Measurements from ENCODE around the gene APOC3.

Gene APOC3

DNA sequence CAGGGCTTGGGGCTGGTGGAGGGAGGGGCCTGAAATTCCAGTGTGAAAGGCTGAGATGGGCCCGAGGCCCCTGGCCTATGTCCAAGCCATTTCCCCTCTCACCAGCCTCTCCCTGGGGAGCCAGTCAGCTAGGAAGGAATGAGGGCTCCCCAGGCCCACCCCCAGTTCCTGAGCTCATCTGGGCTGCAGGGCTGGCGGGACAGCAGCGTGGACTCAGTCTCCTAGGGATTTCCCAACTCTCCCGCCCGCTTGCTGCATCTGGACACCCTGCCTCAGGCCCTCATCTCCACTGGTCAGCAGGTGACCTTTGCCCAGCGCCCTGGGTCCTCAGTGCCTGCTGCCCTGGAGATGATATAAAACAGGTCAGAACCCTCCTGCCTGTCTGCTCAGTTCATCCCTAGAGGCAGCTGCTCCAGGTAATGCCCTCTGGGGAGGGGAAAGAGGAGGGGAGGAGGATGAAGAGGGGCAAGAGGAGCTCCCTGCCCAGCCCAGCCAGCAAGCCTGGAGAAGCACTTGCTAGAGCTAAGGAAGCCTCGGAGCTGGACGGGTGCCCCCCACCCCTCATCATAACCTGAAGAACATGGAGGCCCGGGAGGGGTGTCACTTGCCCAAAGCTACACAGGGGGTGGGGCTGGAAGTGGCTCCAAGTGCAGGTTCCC, at the start of gene APOC3:
Gene APOC3 (plus strand): TSS at position 383 of the 659 bp plus-strand sequence. CDS start 676 bp downstream, outside the sequence.
- Histone ChIP-seq H3K27me3 (ENCODE audit: insufficient read depth, low read depth, severe bottlenecking) (no peaks in the 10 kb centered on the region), H3K27ac (no peak within 1 kb of the TSS), H3K9me3 (ENCODE audit: severe bottlenecking) (no peaks in the 10 kb centered on the region), H3K36me3 (no peaks in the 10 kb centered on the region), H3K4me3 (ENCODE audit: low read depth, low read length) (no peak within 1 kb of the TSS)
- TF ChIP-seq, protein P1, sequence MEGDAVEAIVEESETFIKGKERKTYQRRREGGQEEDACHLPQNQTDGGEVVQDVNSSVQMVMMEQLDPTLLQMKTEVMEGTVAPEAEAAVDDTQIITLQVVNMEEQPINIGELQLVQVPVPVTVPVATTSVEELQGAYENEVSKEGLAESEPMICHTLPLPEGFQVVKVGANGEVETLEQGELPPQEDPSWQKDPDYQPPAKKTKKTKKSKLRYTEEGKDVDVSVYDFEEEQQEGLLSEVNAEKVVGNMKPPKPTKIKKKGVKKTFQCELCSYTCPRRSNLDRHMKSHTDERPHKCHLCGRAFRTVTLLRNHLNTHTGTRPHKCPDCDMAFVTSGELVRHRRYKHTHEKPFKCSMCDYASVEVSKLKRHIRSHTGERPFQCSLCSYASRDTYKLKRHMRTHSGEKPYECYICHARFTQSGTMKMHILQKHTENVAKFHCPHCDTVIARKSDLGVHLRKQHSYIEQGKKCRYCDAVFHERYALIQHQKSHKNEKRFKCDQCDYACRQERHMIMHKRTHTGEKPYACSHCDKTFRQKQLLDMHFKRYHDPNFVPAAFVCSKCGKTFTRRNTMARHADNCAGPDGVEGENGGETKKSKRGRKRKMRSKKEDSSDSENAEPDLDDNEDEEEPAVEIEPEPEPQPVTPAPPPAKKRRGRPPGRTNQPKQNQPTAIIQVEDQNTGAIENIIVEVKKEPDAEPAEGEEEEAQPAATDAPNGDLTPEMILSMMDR (IDR thresholded peaks at IDR 0.05; ENCODE audit: low read depth, low read length), result no peak
- DNase-seq, result no peak

DNA sequence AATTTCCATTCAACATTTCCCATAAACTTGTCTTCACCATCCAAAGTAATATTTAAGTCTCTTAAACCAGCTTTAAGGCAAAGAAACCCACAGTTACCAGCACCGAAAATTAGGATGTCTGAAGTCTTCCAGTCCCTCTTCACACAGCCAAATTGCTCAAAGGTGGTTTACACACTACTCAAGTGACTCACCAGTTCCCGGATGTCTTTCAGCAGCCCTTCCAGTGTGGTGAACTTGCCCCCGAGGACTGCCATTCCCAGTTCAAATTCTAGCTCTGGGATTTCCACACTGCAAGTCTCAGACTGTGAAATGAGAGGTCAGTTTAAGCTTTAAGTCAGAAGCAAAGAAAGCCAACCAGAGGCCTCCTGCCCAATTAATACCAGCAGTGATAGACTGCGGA, 47.0 kb upstream of the APOC3 start:
- Histone ChIP-seq H3K36me3 (peaks cover 73% of the 10 kb centered on the region), H3K9me3 (ENCODE audit: severe bottlenecking) (no peaks in the 10 kb centered on the region), H3K27ac (no peak overlapping the region), H3K4me3 (ENCODE audit: low read depth, low read length) (no peak overlapping the region), H3K27me3 (ENCODE audit: insufficient read depth, low read depth, severe bottlenecking) (no peaks in the 10 kb centered on the region)
- no peak for DNase-seq
- TF ChIP-seq, protein P1 (IDR thresholded peaks at IDR 0.05; ENCODE audit: low read depth, low read length), result no peak

DNA sequence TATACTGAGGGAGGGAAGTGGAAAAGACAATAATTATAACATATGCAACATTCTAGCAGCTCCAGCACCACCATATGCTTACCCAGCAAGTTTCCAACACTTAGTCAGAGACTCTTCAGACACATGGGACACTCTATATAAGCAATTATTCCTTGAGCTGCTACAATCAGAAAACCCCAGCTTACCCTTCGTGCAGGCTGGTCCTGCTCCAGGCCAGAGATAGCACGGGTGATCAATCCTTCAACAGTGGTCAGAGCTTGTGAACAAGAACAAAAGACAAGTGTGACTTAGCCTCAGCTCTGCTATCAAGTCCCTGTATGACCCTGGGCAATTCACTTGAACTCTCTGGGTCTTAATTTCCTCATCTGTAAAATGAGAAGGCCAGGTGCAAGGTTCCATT, 43.4 kb upstream of the APOC3 start:
- peaks cover 53% of the 10 kb centered on the region for H3K36me3 ChIP-seq
- H3K27me3 ChIP-seq (ENCODE audit: insufficient read depth, low read depth, severe bottlenecking), result no peaks in the 10 kb centered on the region
- no peak for DNase-seq

DNA sequence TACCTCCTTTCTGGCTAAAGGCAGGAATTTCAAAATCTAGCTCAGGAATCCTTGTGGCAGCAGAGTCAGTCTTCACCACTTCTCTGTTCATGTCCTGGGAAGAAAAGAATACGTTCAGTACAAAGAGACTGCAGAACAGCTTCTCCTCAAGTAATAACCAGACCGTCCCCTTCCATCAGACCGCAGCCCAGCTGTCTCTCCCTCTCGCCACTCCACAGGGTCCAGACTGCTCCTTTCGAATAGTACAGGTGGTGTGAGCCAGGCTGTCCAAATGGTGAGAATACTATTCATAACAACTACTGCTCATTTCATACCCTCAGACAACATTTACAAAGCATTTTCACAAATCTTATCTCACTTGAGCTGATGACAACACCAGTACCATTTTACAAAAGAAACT, 42.7 kb upstream of the APOC3 start:
- peak overlapping the region; percentile 85 for H3K4me3 ChIP-seq (ENCODE audit: low read depth, low read length)
- H3K27me3 ChIP-seq (ENCODE audit: insufficient read depth, low read depth, severe bottlenecking), result no peaks in the 10 kb centered on the region
- peaks cover 49% of the 10 kb centered on the region for H3K36me3 ChIP-seq
- no peak for DNase-seq
- TF ChIP-seq, protein P1 (IDR thresholded peaks at IDR 0.05; ENCODE audit: low read depth, low read length), result no peak
- no peak overlapping the region for H3K27ac ChIP-seq
- no peaks in the 10 kb centered on the region for H3K9me3 ChIP-seq (ENCODE audit: severe bottlenecking)

More for the DNA sequence above, 43.4 kb upstream of the APOC3 start:
- H3K9me3 ChIP-seq (ENCODE audit: severe bottlenecking), result no peaks in the 10 kb centered on the region
- no peak overlapping the region for H3K4me3 ChIP-seq (ENCODE audit: low read depth, low read length)
- H3K27ac ChIP-seq, result no peak overlapping the region
- TF ChIP-seq, protein P1 (IDR thresholded peaks at IDR 0.05; ENCODE audit: low read depth, low read length), result no peak

DNA sequence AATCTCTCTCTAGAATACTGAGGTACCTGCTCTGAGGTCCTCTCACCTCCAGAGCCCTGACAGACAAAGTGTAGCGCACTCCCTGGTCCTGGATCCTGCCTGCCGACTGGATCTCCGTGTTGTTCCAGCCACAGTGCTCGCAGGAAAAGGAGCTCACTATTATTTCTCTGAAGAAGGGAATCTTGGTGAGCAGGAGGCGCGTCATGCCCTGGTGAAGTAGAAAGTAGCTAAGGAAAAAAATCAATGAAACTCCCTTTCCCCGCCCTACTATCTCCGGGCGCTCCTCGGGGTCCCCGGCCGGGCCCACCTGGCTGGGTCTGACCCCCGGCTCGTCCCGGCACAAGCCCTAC, 42.3 kb upstream of the APOC3 start:
- H3K9me3 ChIP-seq (ENCODE audit: severe bottlenecking), result no peaks in the 10 kb centered on the region
- peak overlapping the region; percentile 47 for H3K27ac ChIP-seq
- peaks cover 45% of the 10 kb centered on the region for H3K36me3 ChIP-seq
- no peak for DNase-seq
- H3K27me3 ChIP-seq (ENCODE audit: insufficient read depth, low read depth, severe bottlenecking), result no peaks in the 10 kb centered on the region
- peak overlapping the region; percentile 85 for H3K4me3 ChIP-seq (ENCODE audit: low read depth, low read length)
- TF ChIP-seq, protein P1 (IDR thresholded peaks at IDR 0.05; ENCODE audit: low read depth, low read length), result no peak

All from WERI-Rb-1 (cell line).